ENCODE data around the gene RAB8B.

DNA sequence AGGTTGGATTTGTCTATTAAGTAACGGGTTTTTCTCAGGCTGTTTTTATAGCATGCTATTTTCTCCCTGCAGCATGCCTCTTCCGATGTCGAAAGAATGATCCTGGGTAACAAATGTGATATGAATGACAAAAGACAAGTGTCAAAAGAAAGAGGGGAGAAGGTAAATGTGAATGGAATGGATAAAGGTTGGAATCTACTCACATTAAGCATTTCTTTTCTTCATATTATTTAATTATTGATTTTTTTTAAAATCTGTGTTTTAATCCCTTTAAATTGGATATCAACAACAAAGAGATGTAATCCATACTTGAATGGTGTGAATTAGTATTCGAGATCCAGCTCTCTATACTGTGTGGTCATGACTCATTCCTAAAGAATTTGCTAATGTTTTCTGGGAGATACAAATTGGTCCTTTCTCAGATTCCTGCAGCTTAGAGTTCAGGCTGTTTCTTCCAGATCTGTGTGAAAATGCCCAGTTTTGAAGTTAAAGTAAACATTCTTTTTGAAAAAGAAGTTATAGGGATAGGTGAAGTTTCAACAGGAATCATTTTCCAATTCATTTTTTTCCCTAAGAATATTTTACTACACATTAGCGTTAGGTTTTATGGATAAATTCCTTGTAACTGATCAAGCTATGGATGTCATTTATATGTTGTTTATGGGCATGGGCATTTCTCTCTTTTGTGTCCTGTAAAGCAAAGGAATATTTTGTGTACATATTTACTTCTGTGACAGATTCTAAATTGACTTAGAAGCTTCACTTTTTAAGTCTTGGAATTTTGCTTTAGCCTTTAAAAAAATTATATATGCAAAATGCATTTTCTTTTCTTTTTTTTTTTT, 67.2 kb downstream of the RAB8B start:
- TF ChIP-seq, protein P1, sequence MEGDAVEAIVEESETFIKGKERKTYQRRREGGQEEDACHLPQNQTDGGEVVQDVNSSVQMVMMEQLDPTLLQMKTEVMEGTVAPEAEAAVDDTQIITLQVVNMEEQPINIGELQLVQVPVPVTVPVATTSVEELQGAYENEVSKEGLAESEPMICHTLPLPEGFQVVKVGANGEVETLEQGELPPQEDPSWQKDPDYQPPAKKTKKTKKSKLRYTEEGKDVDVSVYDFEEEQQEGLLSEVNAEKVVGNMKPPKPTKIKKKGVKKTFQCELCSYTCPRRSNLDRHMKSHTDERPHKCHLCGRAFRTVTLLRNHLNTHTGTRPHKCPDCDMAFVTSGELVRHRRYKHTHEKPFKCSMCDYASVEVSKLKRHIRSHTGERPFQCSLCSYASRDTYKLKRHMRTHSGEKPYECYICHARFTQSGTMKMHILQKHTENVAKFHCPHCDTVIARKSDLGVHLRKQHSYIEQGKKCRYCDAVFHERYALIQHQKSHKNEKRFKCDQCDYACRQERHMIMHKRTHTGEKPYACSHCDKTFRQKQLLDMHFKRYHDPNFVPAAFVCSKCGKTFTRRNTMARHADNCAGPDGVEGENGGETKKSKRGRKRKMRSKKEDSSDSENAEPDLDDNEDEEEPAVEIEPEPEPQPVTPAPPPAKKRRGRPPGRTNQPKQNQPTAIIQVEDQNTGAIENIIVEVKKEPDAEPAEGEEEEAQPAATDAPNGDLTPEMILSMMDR (IDR thresholded peaks at IDR 0.05) = no peak
- no peak for TF ChIP-seq POLR2A (IDR thresholded peaks at IDR 0.05)

All from lower leg skin (tissue), 3 donors.